ENCODE measurements around the gene GOT1.

The GOT1 gene

GRCh38 chr10:99430116-99430450 is 341 bp downstream of the GOT1 start:
- Histone ChIP-seq H3K36me3 (ENCODE audit: control insufficient read depth in 1 of 2, insufficient read depth in 2 of 2, low read length in 2 of 2) (peaks cover 0 to 6% of the 10 kb centered on the region in 2 experiments), H2BK12ac (ENCODE audit: low read length) (peak overlapping the region; percentile 38), H3K9ac (ENCODE audit: low read length) (peak overlapping the region; percentile 19), H4K91ac (ENCODE audit: low read depth, low read length) (peak overlapping the region; percentile 87), H3K27ac (ENCODE audit: low read depth, low read length) (no peak overlapping the region), H2BK120ac (ENCODE audit: insufficient read depth, low read length, poor library complexity) (peak overlapping the region; percentile 8), H3K9me3 (ENCODE audit: insufficient read depth, low read depth, low read length) (no peaks in the 10 kb centered on the region), H3K79me2 (ENCODE audit: control insufficient read depth, insufficient read depth, low read length, poor library complexity) (peaks cover 7% of the 10 kb centered on the region), H3K4me3 (ENCODE audit: low read depth, low read length) (peak overlapping the region; percentile 82), H3K27me3 (ENCODE audit: insufficient read depth, low read length) (no peaks in the 10 kb centered on the region), H2AFZ (ENCODE audit: insufficient read depth, low read length, poor library complexity) (peak overlapping the region; percentile 75), H3K4me1 (ENCODE audit: control insufficient read depth in 1 of 2, insufficient read depth in 2 of 2, low read length in 2 of 2) (peaks cover 2 to 11% of the 10 kb centered on the region in 2 experiments), H3K18ac (ENCODE audit: low read length) (peak overlapping the region; percentile 17), H4K12ac (ENCODE audit: low read depth, low read length) (peak overlapping the region; percentile 54), H3K79me1 (ENCODE audit: low read length) (peaks cover 9% of the 10 kb centered on the region), H3K23ac (ENCODE audit: low read length) (no peak overlapping the region), H3K4ac (ENCODE audit: low read depth, low read length) (peak overlapping the region; percentile 87), H2BK5ac (ENCODE audit: low read depth, low read length, poor library complexity) (peak overlapping the region; percentile 67), H2AK5ac (ENCODE audit: low read length) (peak overlapping the region; percentile 40), H3K4me2 (ENCODE audit: low read length) (peak overlapping the region; percentile 74), H3K14ac (ENCODE audit: low read length) (peak overlapping the region; percentile 69), H4K8ac (ENCODE audit: low read depth, low read length) (peak overlapping the region; percentile 89)
- DNase-seq, result no peak
- no CpG with 5 or more reads among the region's 14 CpGs for WGBS (ENCODE audit: extremely low coverage, insufficient coverage, insufficient read length)

DNA sequence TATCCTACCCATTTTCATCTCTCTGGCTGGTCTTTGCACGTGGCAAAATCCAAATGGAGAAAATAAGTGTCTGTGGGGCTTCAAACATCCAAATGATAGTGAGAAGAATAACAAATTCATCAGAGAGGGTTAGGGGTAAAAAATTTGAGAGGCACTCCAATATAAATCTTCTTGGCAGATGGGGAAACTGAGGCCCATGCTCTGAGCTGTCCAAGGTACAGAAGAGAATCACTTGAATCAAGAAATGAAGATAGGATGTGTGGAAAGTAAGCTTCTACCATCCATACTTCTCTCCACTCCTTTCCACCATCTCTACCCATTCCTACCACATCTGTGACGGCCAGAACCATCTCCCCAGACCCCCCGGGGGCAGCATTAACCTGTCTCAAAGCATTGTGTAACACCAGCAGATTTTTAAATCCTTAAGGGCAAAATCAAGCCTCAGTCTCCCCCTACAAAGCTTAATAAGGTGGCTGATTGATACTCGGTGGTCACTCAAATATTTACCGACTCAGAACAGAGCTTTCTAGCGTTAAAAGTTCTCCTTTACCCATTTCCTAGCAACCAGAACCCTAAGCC is 818 bp downstream of the GOT1 start:
- Histone ChIP-seq H2BK5ac (ENCODE audit: low read depth, low read length, poor library complexity) (no peak overlapping the region), H3K9me3 (ENCODE audit: insufficient read depth, low read depth, low read length) (no peaks in the 10 kb centered on the region), H3K4me1 (ENCODE audit: control insufficient read depth in 1 of 2, insufficient read depth in 2 of 2, low read length in 2 of 2) (peaks cover 2 to 11% of the 10 kb centered on the region in 2 experiments), H4K12ac (ENCODE audit: low read depth, low read length) (no peak overlapping the region), H4K91ac (ENCODE audit: low read depth, low read length) (no peak overlapping the region), H3K4me3 (ENCODE audit: low read depth, low read length) (no peak overlapping the region), H3K79me2 (ENCODE audit: control insufficient read depth, insufficient read depth, low read length, poor library complexity) (peaks cover 7% of the 10 kb centered on the region), H3K9ac (ENCODE audit: low read length) (no peak overlapping the region), H2BK12ac (ENCODE audit: low read length) (no peak overlapping the region), H3K18ac (ENCODE audit: low read length) (no peak overlapping the region), H2AFZ (ENCODE audit: insufficient read depth, low read length, poor library complexity) (no peak overlapping the region), H4K8ac (ENCODE audit: low read depth, low read length) (no peak overlapping the region), H3K14ac (ENCODE audit: low read length) (no peak overlapping the region), H2BK120ac (ENCODE audit: insufficient read depth, low read length, poor library complexity) (no peak overlapping the region), H2AK5ac (ENCODE audit: low read length) (no peak overlapping the region), H3K79me1 (ENCODE audit: low read length) (peaks cover 9% of the 10 kb centered on the region), H3K4me2 (ENCODE audit: low read length) (peak overlapping the region; percentile 74), H3K27ac (ENCODE audit: low read depth, low read length) (no peak overlapping the region), H3K23ac (ENCODE audit: low read length) (no peak overlapping the region), H3K36me3 (ENCODE audit: control insufficient read depth in 1 of 2, insufficient read depth in 2 of 2, low read length in 2 of 2) (peaks cover 0 to 6% of the 10 kb centered on the region in 2 experiments), H3K4ac (ENCODE audit: low read depth, low read length) (peak overlapping the region; percentile 87), H3K27me3 (ENCODE audit: insufficient read depth, low read length) (no peaks in the 10 kb centered on the region)
- no CpG with 5 or more reads among the region's 6 CpGs for WGBS (ENCODE audit: extremely low coverage, insufficient coverage, insufficient read length)
- no peak for DNase-seq

DNA sequence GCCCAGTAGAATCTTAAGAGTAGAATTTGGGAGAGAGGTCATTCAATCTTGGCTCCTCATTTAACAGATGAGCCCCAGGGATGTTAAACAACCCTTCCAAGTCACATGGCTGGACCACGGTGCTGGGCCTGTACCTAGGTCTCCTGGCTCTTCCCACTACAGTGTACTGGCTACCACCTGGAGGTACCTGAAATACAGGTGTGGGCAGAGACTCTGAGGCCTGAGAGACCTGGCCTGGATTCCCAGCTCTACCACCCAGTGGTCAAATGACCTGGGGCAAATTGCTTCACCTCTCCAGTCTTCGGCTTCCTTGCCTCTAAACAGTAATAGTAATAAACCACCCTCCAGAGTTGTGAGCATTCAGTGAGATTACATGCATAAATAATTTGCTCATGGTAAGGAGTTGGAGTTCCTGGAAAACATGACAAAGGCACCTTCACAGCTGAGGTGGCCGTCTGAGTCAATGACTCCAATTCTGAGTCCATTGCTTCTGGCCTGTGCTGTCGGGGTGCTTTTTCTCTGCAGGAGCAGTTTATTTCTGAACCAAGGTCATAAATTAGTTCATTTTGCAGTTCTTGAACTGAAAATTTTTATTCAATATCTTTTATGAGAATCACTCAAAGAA is 2.7 kb downstream of the GOT1 start:
- H3K36me3 ChIP-seq (ENCODE audit: control insufficient read depth in 1 of 2, insufficient read depth in 2 of 2, low read length in 2 of 2), result peaks cover 0 to 6% of the 10 kb centered on the region in 2 experiments

DNA sequence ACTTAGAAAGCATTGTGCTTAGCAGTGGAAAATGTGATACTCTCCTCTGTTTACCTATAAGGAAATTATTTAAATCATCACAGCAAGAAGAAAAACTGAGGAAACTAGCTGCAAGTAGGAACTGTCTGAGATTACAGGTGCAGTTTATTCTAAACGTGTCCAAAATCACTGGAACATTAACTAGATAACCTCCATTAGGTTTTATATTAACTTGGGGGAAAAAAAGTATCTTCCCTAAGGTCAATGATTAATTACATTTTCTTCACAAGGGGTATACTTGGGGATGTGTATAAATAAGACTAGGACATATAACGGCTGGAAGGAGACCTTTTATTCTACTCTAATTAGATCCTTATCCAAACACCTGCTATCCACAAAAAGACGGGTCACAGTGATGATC is 3.7 kb downstream of the GOT1 start:
- no peak for DNase-seq
- Histone ChIP-seq H4K91ac (ENCODE audit: low read depth, low read length) (no peak overlapping the region), H2AFZ (ENCODE audit: insufficient read depth, low read length, poor library complexity) (no peak overlapping the region), H2BK12ac (ENCODE audit: low read length) (no peak overlapping the region), H3K27ac (ENCODE audit: low read depth, low read length) (no peak overlapping the region), H2AK5ac (ENCODE audit: low read length) (no peak overlapping the region), H3K4me2 (ENCODE audit: low read length) (no peak overlapping the region), H3K79me2 (ENCODE audit: control insufficient read depth, insufficient read depth, low read length, poor library complexity) (peaks cover 7% of the 10 kb centered on the region), H3K27me3 (ENCODE audit: insufficient read depth, low read length) (no peaks in the 10 kb centered on the region), H3K18ac (ENCODE audit: low read length) (no peak overlapping the region), H3K79me1 (ENCODE audit: low read length) (peaks cover 9% of the 10 kb centered on the region), H4K12ac (ENCODE audit: low read depth, low read length) (no peak overlapping the region), H3K4ac (ENCODE audit: low read depth, low read length) (no peak overlapping the region), H2BK5ac (ENCODE audit: low read depth, low read length, poor library complexity) (no peak overlapping the region), H3K9ac (ENCODE audit: low read length) (no peak overlapping the region), H3K9me3 (ENCODE audit: insufficient read depth, low read depth, low read length) (no peaks in the 10 kb centered on the region), H3K4me1 (ENCODE audit: control insufficient read depth in 1 of 2, insufficient read depth in 2 of 2, low read length in 2 of 2) (peaks cover 2 to 11% of the 10 kb centered on the region in 2 experiments), H3K36me3 (ENCODE audit: control insufficient read depth in 1 of 2, insufficient read depth in 2 of 2, low read length in 2 of 2) (peaks cover 0 to 6% of the 10 kb centered on the region in 2 experiments), H4K8ac (ENCODE audit: low read depth, low read length) (no peak overlapping the region), H3K4me3 (ENCODE audit: low read depth, low read length) (no peak overlapping the region), H3K23ac (ENCODE audit: low read length) (no peak overlapping the region), H3K14ac (ENCODE audit: low read length) (no peak overlapping the region), H2BK120ac (ENCODE audit: insufficient read depth, low read length, poor library complexity) (no peak overlapping the region)
- no CpG with 5 or more reads among the region's 3 CpGs for WGBS (ENCODE audit: extremely low coverage, insufficient coverage, insufficient read length)

More for the DNA sequence above, 2.7 kb downstream of the GOT1 start:
- no peak overlapping the region for H3K4me3 ChIP-seq (ENCODE audit: low read depth, low read length)
- peaks cover 2 to 11% of the 10 kb centered on the region in 2 experiments for H3K4me1 ChIP-seq (ENCODE audit: control insufficient read depth in 1 of 2, insufficient read depth in 2 of 2, low read length in 2 of 2)
- H4K12ac ChIP-seq (ENCODE audit: low read depth, low read length), result no peak overlapping the region
- H3K9ac ChIP-seq (ENCODE audit: low read length), result no peak overlapping the region
- no peak overlapping the region for H3K14ac ChIP-seq (ENCODE audit: low read length)
- H2AFZ ChIP-seq (ENCODE audit: insufficient read depth, low read length, poor library complexity), result no peak overlapping the region
- H4K8ac ChIP-seq (ENCODE audit: low read depth, low read length), result no peak overlapping the region
- peaks cover 9% of the 10 kb centered on the region for H3K79me1 ChIP-seq (ENCODE audit: low read length)
- no peak overlapping the region for H4K91ac ChIP-seq (ENCODE audit: low read depth, low read length)
- H3K4me2 ChIP-seq (ENCODE audit: low read length), result no peak overlapping the region
- H3K27me3 ChIP-seq (ENCODE audit: insufficient read depth, low read length), result no peaks in the 10 kb centered on the region
- H3K4ac ChIP-seq (ENCODE audit: low read depth, low read length), result no peak overlapping the region
- H2BK12ac ChIP-seq (ENCODE audit: low read length), result no peak overlapping the region
- no peak overlapping the region for H2BK120ac ChIP-seq (ENCODE audit: insufficient read depth, low read length, poor library complexity)
- peaks cover 7% of the 10 kb centered on the region for H3K79me2 ChIP-seq (ENCODE audit: control insufficient read depth, insufficient read depth, low read length, poor library complexity)
- no peak overlapping the region for H2BK5ac ChIP-seq (ENCODE audit: low read depth, low read length, poor library complexity)
- H3K18ac ChIP-seq (ENCODE audit: low read length), result no peak overlapping the region
- no peak overlapping the region for H3K27ac ChIP-seq (ENCODE audit: low read depth, low read length)
- no peak for DNase-seq
- WGBS (ENCODE audit: extremely low coverage, insufficient coverage, insufficient read length), result no CpG with 5 or more reads among the region's 4 CpGs
- H3K9me3 ChIP-seq (ENCODE audit: insufficient read depth, low read depth, low read length), result no peaks in the 10 kb centered on the region
- no peak overlapping the region for H2AK5ac ChIP-seq (ENCODE audit: low read length)
- no peak overlapping the region for H3K23ac ChIP-seq (ENCODE audit: low read length)

Measured in trophoblast cell (in vitro differentiated cells and primary cell).